Nucleus accumbens (tissue), 56 donors: Measurements from ENCODE around the gene DSG4.

Experiments used
- DNase-seq, 56 donors: peaks; one replicate each; lab custom pipeline; 2025; lab: John Stamatoyannopoulos, UW

Gene DSG4

DNA sequence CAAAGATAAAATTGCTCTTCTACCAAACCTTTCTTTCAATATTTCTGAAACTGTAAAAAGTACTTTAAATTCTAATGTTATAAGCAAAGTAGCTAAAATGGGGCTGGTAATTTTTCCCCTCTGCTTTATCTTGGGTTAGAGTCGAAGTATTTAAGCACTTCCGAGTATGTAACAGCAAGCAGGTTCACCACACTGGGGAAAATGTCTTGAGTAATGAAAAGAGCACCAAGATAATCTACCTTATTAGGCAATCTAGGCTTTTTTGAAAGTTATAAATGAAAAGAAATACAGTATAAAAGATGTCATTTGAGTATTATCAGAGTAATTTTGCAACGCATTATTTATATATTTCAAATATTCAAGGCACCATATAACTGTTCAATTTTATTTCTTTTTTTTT, 70.3 kb downstream of the DSG4 start:
- DNase-seq: no peak

DNA sequence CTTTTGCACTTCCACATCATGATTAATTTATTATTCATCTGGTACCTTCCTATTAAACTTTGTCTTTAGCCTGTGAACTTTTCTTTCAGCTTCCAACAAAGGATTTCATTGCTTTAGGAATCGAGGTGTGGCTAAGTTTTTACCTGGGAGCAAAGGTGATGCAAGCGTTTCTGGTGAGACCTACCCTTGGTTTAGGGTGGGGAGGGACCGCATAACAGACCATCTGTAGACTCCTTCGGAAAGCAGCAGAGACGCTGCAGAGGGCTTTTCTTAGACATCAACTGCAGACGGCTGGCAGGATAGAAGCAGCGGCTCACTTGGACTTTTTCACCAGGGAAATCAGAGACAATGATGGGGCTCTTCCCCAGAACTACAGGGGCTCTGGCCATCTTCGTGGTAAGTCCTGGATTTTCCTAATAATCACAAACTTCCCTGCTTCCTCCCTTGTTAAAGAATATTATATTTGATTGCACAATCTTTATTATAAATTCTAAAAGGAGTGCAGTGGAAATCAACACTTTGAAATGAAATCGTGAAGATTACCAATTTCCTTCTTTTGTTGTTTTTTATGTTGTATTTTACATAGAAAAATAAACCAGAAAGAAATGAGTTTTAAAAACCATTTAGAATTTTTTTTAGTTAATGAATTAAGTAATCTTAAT, 71.1 kb downstream of the DSG4 start, which contains the start of gene DSG3:
TSS of gene DSG3 (plus strand) at position 212 of the 662 bp plus-strand sequence. CDS start at position 349, 137 bp downstream.
- DNase-seq: no peak

DNA sequence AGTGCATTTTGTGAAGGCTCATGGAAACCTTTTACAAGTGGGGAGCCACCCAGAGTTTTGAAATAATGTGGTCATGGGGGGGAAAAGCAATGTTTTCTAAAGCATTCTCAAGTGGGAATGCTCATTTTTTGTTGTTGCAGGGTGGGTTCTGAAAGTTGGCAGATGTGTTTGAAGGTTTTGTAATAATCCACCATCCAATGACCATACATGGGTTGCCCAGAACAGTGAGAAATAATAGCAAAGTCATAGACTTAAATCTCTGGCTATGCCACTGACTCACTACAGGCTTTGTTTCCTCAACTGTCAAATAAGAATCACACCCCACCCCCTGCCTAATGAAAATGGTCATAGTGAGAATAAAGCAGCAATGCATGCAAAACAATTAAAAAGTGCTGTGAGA, 73.8 kb downstream of the DSG4 start:
- no peak for DNase-seq

GRCh38 chr18:31451625-31452024, 75.0 kb downstream of the DSG4 start:
- DNase-seq: no peak

GRCh38 chr18:31454066-31454708, 77.6 kb downstream of the DSG4 start:
- DNase-seq: no peak
